ENCODE results near the gene SCO1. TPM values are rescaled to one million over a fixed set of nuclear protein-coding genes. Genes with fewer than 3 reads are reported as not detected.

The SCO1 gene
- total and polyA plus RNA-seq, 4 donors = 9.5 to 24.4 (median 16.4) TPM

DNA sequence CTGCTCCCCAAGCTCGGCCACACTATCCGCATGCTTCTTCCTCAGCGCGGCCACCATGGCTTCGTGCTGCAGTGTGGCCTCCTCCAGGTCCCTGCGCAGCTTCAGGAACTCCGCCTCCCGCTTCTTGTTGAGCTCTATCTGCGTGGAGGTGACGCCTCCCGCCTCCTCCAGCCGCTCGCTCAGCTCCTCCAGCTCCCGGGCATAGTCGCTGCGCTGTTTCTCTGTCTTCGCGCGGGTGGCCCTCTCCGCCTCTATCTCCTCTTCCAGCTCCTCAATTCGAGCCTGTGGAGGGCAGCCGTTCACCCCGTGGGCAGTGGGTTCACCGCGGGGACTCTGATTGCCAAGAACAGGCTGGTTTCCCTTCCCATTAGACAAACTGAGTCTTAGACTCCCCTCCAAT lies 59.2 kb downstream of the SCO1 start:
- no peak overlapping the region for H3K4me3 ChIP-seq (ENCODE audit: low read length in 2 of 2)
- no peak overlapping the region for H3K27ac ChIP-seq (ENCODE audit: low read depth in 1 of 2, low read length in 2 of 2)
- DNase-seq (no peak), ATAC-seq (ENCODE audit: low FRiP score) (no peak)
- 91 to 94% methylated on average over 25 of the region's 25 CpGs for WGBS, 2 donors
- peaks cover 8% of the 10 kb centered on the region in 2 donors for H3K36me3 ChIP-seq (ENCODE audit: control insufficient read depth in 1 of 2, insufficient read depth in 2 of 2, low read length in 1 of 2)
- intact Hi-C loops (cut with DNase I) = no loop called here
- H3K27me3 ChIP-seq (ENCODE audit: control insufficient read depth in 1 of 2, insufficient read depth in 2 of 2, low read length in 1 of 2) = no peaks in the 10 kb centered on the region
- no peaks in the 10 kb centered on the region for H3K9me3 ChIP-seq (ENCODE audit: control insufficient read depth, low read length)
- H3K4me1 ChIP-seq (ENCODE audit: control insufficient read depth in 1 of 2, insufficient read depth in 2 of 2, low read length in 2 of 2) = no peaks in the 10 kb centered on the region

DNA sequence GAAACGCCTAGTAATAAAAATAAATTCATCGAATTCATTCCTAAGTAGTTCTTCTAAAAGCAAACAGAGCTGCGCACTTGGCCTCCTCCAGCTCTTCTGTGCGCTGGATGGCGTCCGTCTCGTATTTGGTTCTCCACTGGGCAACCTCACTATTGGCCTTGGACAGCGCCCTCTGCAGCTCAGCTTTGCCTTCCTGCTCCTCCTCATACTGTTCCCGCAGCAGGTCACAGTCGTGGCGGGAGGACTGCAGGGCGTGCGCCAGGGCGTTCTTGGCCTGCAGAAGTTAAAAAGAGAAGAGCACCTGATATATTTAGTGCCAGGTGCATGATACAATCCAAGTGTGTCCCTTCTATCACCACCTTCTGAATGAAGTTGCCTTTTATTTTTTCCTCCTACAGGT lies 62.0 kb downstream of the SCO1 start:
- ATAC-seq (ENCODE audit: low FRiP score) = no peak
- H3K27ac ChIP-seq (ENCODE audit: low read depth in 1 of 2, low read length in 2 of 2) = no peak overlapping the region
- DNase-seq = no peak
- H3K4me1 ChIP-seq (ENCODE audit: control insufficient read depth in 1 of 2, insufficient read depth in 2 of 2, low read length in 2 of 2) = no peaks in the 10 kb centered on the region
- H3K4me3 ChIP-seq (ENCODE audit: low read length in 2 of 2) = no peak overlapping the region
- 80 to 89% methylated on average over 14 of the region's 14 CpGs for WGBS, 2 donors
- H3K27me3 ChIP-seq (ENCODE audit: control insufficient read depth in 1 of 2, insufficient read depth in 2 of 2, low read length in 1 of 2) = no peaks in the 10 kb centered on the region
- intact Hi-C loops (cut with DNase I) = no loop called here
- no peaks in the 10 kb centered on the region for H3K9me3 ChIP-seq (ENCODE audit: control insufficient read depth, low read length)
- peaks cover 6 to 10% of the 10 kb centered on the region in 2 donors for H3K36me3 ChIP-seq (ENCODE audit: control insufficient read depth in 1 of 2, insufficient read depth in 2 of 2, low read length in 1 of 2)

DNA sequence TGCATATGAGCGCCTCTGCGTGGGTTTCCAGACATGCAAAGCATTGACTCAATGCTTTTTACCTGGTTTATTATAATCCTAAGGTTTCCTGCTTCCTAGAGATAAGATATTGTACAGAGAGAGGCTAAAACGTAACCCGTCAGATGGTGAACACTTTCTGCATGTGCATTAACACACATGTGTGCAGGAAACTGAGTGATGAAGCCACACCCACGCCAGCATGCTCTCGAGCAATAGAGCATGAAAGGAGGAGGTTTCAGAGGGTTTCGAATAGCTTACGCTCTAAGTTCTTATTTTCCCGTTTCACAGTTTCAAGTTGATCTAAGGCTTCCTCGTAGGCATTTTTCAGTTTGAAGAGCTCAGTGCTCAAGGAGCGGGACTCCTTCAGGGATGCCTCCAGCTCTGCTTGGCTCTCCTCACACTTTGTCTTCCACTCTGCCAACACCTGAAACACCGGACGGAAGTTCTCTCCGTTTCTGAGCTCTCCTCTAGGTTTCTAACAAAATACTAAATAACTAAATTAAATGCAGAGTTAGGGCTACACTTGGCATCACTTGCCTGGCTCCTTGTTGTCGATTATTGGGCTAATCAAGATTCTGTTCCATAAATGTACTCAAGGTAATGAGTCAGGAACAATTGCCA lies 63.5 kb downstream of the SCO1 start:
- no peak overlapping the region for H3K27ac ChIP-seq (ENCODE audit: low read depth in 1 of 2, low read length in 2 of 2)
- no peaks in the 10 kb centered on the region for H3K4me1 ChIP-seq (ENCODE audit: control insufficient read depth in 1 of 2, insufficient read depth in 2 of 2, low read length in 2 of 2)
- no peaks in the 10 kb centered on the region for H3K9me3 ChIP-seq (ENCODE audit: control insufficient read depth, low read length)
- H3K4me3 ChIP-seq (ENCODE audit: low read length in 2 of 2) = no peak overlapping the region
- H3K27me3 ChIP-seq (ENCODE audit: control insufficient read depth in 1 of 2, insufficient read depth in 2 of 2, low read length in 1 of 2) = no peaks in the 10 kb centered on the region
- DNase-seq (no peak), ATAC-seq (ENCODE audit: low FRiP score) (no peak)
- peaks cover 6 to 7% of the 10 kb centered on the region in 2 donors for H3K36me3 ChIP-seq (ENCODE audit: control insufficient read depth in 1 of 2, insufficient read depth in 2 of 2, low read length in 1 of 2)
- intact Hi-C loops (cut with DNase I) = loop anchor here (5.0 kb wide), 2 partner anchors 208 to 213 kb away; no protein-coding TSS in a partner anchor
- 87 to 89% methylated on average over 15 of the region's 15 CpGs for WGBS, 2 donors

GRCh38 chr17:10631701-10632100 lies 65.6 kb downstream of the SCO1 start:
- Histone ChIP-seq H3K4me1 (ENCODE audit: control insufficient read depth in 1 of 2, insufficient read depth in 2 of 2, low read length in 2 of 2) (no peaks in the 10 kb centered on the region), H3K36me3 (ENCODE audit: control insufficient read depth in 1 of 2, insufficient read depth in 2 of 2, low read length in 1 of 2) (peaks cover 3 to 4% of the 10 kb centered on the region in 2 donors), H3K9me3 (ENCODE audit: control insufficient read depth, low read length) (no peaks in the 10 kb centered on the region), H3K4me3 (ENCODE audit: low read length in 2 of 2) (no peak overlapping the region), H3K27me3 (ENCODE audit: control insufficient read depth in 1 of 2, insufficient read depth in 2 of 2, low read length in 1 of 2) (no peaks in the 10 kb centered on the region), H3K27ac (ENCODE audit: low read depth in 1 of 2, low read length in 2 of 2) (no peak overlapping the region)
- WGBS, 2 donors = 87 to 95% methylated on average over 15 of the region's 15 CpGs
- DNase-seq = no peak
- intact Hi-C loops (cut with DNase I) = loop anchor here (5.0 kb wide), 2 partner anchors 211 to 216 kb away; no protein-coding TSS in a partner anchor
- no peak for ATAC-seq (ENCODE audit: low FRiP score)

GRCh38 chr17:10631048-10631700 lies 66.2 kb downstream of the SCO1 start:
- intact Hi-C loops (cut with DNase I) = loop anchor here (5.0 kb wide), 2 partner anchors 211 to 216 kb away; no protein-coding TSS in a partner anchor
- peaks cover 3 to 4% of the 10 kb centered on the region in 2 donors for H3K36me3 ChIP-seq (ENCODE audit: control insufficient read depth in 1 of 2, insufficient read depth in 2 of 2, low read length in 1 of 2)
- DNase-seq = no peak
- H3K9me3 ChIP-seq (ENCODE audit: control insufficient read depth, low read length) = no peaks in the 10 kb centered on the region
- H3K27me3 ChIP-seq (ENCODE audit: control insufficient read depth in 1 of 2, insufficient read depth in 2 of 2, low read length in 1 of 2) = no peaks in the 10 kb centered on the region
- WGBS, 2 donors = 46 to 47% methylated on average over 18 of the region's 18 CpGs
- no peak overlapping the region for H3K4me3 ChIP-seq (ENCODE audit: low read length in 2 of 2)
- H3K27ac ChIP-seq (ENCODE audit: low read depth in 1 of 2, low read length in 2 of 2) = no peak overlapping the region
- H3K4me1 ChIP-seq (ENCODE audit: control insufficient read depth in 1 of 2, insufficient read depth in 2 of 2, low read length in 2 of 2) = no peaks in the 10 kb centered on the region
- no peak for ATAC-seq (ENCODE audit: low FRiP score)

DNA sequence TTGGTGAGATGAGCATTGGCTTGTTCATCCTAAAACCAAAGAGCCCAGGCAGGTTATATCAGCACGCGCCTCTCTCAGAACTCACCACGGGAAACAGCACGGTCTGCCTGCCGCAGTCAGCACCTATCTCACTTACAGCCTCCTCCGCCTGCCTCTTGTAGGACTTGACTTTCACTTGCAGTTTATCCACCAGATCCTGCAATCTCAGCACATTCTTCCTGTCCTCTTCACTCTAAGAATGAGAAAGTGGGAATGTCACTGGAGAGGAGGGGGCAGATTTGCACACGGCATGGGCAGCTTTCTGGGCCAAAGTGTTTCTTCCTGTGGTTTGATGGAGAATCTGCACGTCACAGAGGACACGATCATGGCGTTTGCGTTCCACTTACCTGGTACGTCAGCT lies 67.6 kb downstream of the SCO1 start:
- Histone ChIP-seq H3K4me1 (ENCODE audit: control insufficient read depth in 1 of 2, insufficient read depth in 2 of 2, low read length in 2 of 2) (no peaks in the 10 kb centered on the region), H3K27me3 (ENCODE audit: control insufficient read depth in 1 of 2, insufficient read depth in 2 of 2, low read length in 1 of 2) (no peaks in the 10 kb centered on the region), H3K9me3 (ENCODE audit: control insufficient read depth, low read length) (no peaks in the 10 kb centered on the region), H3K36me3 (ENCODE audit: control insufficient read depth in 1 of 2, insufficient read depth in 2 of 2, low read length in 1 of 2) (peaks cover 3% of the 10 kb centered on the region in 2 donors), H3K27ac (ENCODE audit: low read depth in 1 of 2, low read length in 2 of 2) (no peak overlapping the region), H3K4me3 (ENCODE audit: low read length in 2 of 2) (no peak overlapping the region)
- intact Hi-C loops (cut with DNase I) = loop anchor here (5.0 kb wide), 2 partner anchors 213 to 218 kb away; no protein-coding TSS in a partner anchor
- no peak for ATAC-seq (ENCODE audit: low FRiP score)
- no peak for DNase-seq
- 91% methylated on average over 12 of the region's 12 CpGs for WGBS, 2 donors

GRCh38 chr17:10628756-10629155 lies 68.6 kb downstream of the SCO1 start:
- DNase-seq = no peak
- H3K4me1 ChIP-seq (ENCODE audit: control insufficient read depth in 1 of 2, insufficient read depth in 2 of 2, low read length in 2 of 2) = no peaks in the 10 kb centered on the region
- H3K27ac ChIP-seq (ENCODE audit: low read depth in 1 of 2, low read length in 2 of 2) = no peak overlapping the region
- H3K36me3 ChIP-seq (ENCODE audit: control insufficient read depth in 1 of 2, insufficient read depth in 2 of 2, low read length in 1 of 2) = peaks cover 2 to 3% of the 10 kb centered on the region in 2 donors
- intact Hi-C loops (cut with DNase I) = no loop called here
- H3K9me3 ChIP-seq (ENCODE audit: control insufficient read depth, low read length) = no peaks in the 10 kb centered on the region
- no peak overlapping the region for H3K4me3 ChIP-seq (ENCODE audit: low read length in 2 of 2)
- no peak for ATAC-seq (ENCODE audit: low FRiP score)
- no peaks in the 10 kb centered on the region for H3K27me3 ChIP-seq (ENCODE audit: control insufficient read depth in 1 of 2, insufficient read depth in 2 of 2, low read length in 1 of 2)
- 80 to 81% methylated on average over 13 of the region's 13 CpGs for WGBS, 2 donors

DNA sequence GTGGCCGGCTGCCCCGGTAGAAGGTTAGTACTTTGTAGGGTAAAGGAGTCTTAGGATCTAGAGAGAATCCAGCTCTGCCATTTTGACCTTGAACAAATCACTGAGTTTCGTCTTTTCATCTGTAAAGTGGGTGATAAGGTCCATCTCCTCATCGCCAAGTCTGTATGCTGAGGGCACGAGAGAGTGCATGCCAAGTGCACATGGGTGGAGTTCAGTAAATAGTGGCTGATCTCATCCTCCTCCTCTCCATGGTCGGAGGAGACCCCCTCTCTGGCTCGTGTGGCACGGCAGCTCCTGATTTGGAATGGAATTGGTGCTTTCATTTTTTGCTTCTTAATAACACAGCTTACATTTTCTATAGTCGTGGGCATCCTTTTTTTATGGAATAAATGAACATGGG lies 70.9 kb downstream of the SCO1 start:
- Histone ChIP-seq H3K36me3 (ENCODE audit: control insufficient read depth in 1 of 2, insufficient read depth in 2 of 2, low read length in 1 of 2) (peaks cover 0 to 2% of the 10 kb centered on the region in 2 donors), H3K27ac (ENCODE audit: low read depth in 1 of 2, low read length in 2 of 2) (no peak overlapping the region), H3K4me3 (ENCODE audit: low read length in 2 of 2) (no peak overlapping the region), H3K4me1 (ENCODE audit: control insufficient read depth in 1 of 2, insufficient read depth in 2 of 2, low read length in 2 of 2) (no peaks in the 10 kb centered on the region), H3K27me3 (ENCODE audit: control insufficient read depth in 1 of 2, insufficient read depth in 2 of 2, low read length in 1 of 2) (no peaks in the 10 kb centered on the region), H3K9me3 (ENCODE audit: control insufficient read depth, low read length) (no peaks in the 10 kb centered on the region)
- no peak for DNase-seq
- no peak for ATAC-seq (ENCODE audit: low FRiP score)
- WGBS, 2 donors = 79 to 83% methylated on average over 9 of the region's 9 CpGs
- intact Hi-C loops (cut with DNase I) = no loop called here

- Histone ChIP-seq H3K27me3 (ENCODE audit: control insufficient read depth in 1 of 2, insufficient read depth in 2 of 2, low read length in 1 of 2) (no peaks in the 10 kb centered on the region), H3K9me3 (ENCODE audit: control insufficient read depth, low read length) (no peaks in the 10 kb centered on the region), H3K4me1 (ENCODE audit: control insufficient read depth in 1 of 2, insufficient read depth in 2 of 2, low read length in 2 of 2) (no peaks in the 10 kb centered on the region), H3K4me3 (ENCODE audit: low read length in 2 of 2) (no peak overlapping the region), H3K27ac (ENCODE audit: low read depth in 1 of 2, low read length in 2 of 2) (no peak overlapping the region), H3K36me3 (ENCODE audit: control insufficient read depth in 1 of 2, insufficient read depth in 2 of 2, low read length in 1 of 2) (peaks cover 0 to 2% of the 10 kb centered on the region in 2 donors)
- WGBS, 2 donors = 83 to 89% methylated on average over 11 of the region's 11 CpGs
- DNase-seq = no peak
- ATAC-seq (ENCODE audit: low FRiP score) = no peak
- intact Hi-C loops (cut with DNase I) = no loop called here
Observed at GRCh38 chr17:10624969-10625368, 72.4 kb downstream of the SCO1 start.
